NCI-H1048 (cell line): ENCODE measurements around the gene C5.

ENCODE experiments used
- DNase-seq: peaks from one replicate; lab custom pipeline; 2025; lab: John Stamatoyannopoulos, UW

C5 gene

DNA sequence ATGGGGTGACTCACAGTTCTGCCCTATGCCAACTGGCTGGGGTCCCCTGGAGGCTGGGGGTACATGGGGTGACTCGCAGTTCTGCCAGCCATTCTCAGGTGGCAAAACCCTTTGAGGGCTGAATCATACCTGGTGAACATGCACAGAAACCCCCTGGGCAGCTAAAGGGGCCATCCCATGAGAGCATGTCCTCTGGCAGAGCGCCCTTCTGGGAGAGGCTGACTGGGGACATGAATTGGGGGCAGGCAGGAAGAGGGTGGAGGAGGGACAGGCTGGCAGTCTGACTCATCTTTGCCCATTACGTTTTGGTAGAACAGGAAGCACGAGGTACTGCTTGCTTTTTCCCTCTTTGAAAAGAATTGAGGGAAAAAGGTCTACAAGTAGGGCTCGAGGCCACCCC is 140.2 kb downstream of the C5 start:
- DNase-seq = no peak

DNA sequence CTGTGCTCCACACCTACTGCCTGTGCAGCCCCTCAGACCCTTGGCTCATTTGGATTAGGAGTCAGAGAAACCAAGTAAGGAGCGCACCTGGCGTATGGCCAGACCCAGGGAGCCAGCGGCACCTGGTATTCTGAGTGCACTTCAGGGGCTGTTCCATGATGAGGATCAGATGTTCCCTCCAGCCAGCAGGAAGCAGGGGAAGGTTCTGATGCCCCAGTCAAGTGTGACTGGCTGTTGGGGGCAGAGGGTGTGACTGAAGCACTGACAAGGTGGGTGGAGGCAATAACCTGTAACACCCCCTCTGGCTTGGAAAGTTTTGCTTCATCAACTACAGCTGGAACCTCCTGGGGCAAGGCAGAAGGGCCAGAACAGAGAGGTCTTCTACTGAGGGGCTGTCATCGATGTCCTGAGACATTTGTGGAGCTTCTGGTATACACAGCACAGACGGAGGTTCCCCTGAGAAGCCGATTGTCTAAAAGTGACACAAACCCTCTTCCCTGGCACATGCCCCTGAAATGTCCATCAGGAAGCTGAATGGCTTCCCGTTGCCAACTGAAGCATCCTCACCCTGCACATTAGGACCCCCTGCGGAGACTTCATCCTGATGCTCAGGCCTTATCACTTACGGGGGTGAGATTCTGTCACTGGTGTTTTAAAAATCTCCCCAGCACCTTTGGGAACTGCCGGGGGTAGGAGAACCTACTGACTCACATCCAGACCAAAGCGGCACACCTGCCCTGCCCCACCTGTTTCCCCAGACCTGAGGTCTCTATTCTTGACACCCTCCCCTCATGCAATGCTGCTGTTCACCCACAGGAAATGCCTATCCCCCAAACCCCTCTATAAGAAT is 144.5 kb downstream of the C5 start:
- DNase-seq = no peak

DNA sequence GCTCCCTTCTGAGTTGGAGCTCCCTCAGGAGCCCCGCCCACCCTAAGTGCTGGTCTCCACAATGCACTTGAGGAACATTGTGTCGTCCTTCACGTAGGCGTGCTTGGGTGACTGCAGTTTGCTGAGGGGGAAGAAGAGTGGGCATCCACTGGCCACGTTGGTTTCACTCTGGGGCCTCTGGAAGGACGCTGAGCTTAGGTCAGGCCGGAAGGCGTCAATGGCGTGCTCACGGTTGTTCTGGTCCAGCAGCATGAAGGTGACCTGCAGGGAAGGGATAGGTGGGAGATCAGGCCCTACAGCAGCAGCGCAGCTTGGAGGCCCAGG is 145.1 kb downstream of the C5 start:
- no peak for DNase-seq

DNA sequence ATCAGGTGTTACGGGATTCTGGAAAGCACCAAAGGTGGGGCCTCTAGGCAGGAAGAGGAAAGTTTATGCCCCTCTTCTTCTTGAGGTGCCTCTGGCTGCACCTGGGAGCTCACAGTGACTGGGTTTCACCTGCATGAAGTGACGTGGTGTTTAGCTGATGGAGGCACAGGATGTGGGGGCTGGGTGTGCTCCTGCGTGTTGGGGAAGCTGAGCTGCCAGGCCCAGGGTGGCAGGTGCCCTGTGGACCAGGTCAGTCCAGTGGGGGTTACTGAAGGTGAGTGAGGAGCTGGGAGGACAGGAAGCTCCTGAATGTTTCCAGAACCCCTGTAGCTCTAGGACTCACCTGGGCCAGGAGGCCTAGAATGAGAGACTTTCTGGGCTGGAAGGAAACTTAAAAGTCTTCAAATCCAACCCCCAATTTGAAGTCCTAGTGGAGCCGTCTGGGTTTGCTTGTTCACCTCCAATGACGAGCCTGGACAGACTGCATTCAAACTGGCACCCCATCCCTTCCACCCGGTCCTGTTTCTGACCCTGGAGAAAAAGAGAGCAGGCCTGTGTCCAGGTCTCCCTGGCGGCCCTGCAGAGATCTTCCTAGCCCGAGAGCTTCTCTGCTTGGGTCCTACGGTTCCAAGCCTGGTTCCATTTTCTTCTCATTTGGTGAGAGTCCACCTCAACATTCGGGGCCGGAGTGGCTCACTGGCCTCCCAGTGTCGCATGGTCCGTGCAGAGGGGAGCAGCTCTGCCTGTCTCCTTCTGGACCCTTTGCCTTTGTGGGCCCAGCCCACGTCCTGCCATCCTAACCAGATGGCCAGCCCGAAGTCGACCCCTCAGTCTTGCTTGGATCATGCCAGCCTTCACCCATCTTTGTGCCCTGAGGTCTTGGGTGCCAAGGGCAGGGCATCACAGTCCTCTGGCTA is 145.8 kb downstream of the C5 start:
- DNase-seq = no peak

DNA sequence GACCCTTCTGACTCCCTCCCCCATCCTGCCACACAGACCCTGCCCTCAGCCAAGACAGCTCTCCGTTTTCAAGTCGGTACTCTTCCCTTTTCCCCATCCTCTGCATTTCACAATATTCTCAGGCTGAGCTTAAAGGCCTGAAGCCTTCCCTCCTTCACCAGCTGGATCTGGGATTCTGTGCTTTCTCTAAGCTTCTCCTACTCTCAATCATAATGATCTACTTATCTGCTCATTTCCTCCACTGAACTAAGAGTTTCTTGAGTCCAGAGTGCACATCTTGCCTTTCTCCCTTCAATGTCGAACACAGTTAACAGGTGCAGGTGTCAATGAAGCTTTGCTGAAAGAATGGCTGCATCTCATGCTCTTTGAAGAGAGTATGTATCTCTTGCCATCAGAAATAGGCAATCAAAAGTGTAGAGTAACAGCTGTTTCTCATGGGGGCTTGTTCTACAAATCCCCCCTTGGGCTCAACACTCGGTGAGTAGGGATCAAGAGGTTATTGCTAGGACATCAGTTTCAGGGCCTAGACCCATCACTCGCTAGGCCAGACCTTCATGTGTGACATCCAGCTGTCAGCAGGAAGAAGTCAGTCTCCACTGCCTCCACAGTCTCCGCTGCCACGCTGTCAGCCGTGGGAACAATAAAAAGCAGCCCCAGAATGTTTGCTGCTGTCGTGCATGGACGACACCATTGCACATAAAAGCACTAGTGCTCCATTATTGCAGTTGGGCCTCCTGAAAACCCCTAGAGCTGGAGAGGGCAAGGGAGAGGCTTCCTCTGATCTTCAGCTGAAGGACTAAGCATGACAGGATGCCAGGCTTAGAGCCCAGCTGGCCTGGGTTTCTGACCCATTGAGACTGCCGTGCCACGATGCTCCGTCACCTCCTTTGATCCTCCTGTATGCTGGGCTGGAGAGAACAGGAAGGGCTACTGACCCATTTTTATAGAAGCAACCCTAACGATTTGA is 147.2 kb downstream of the C5 start:
- DNase-seq = no peak
